T-helper 1 cell treated with Interleukin-12 subunit alpha and Interleukin-12 subunit beta and Interleukin-4 antibody, amounts not matched to agents 30 ng/mL and 1 ng/mL, for 36 hours (primary cell): Measurements from ENCODE around the gene ARHGEF10L. TPM values are rescaled to one million over a fixed set of nuclear protein-coding genes. Genes with fewer than 3 reads are reported as not detected.

Experiments used
- intact Hi-C: fragments of 100-400 bp; cut with micrococcal nuclease; formaldehyde crosslinking; loops from one replicate; pipeline ENCODE4 v1.15.1; 2024
- total RNA-seq: library from RNA; stranded (reverse); gene quantifications from 2 replicates; pipeline ENCODE4 v1.2.3, GENCODE V29; 2022

Gene ARHGEF10L
- total RNA-seq, 1 donor from 2014 or later, result not detected

DNA sequence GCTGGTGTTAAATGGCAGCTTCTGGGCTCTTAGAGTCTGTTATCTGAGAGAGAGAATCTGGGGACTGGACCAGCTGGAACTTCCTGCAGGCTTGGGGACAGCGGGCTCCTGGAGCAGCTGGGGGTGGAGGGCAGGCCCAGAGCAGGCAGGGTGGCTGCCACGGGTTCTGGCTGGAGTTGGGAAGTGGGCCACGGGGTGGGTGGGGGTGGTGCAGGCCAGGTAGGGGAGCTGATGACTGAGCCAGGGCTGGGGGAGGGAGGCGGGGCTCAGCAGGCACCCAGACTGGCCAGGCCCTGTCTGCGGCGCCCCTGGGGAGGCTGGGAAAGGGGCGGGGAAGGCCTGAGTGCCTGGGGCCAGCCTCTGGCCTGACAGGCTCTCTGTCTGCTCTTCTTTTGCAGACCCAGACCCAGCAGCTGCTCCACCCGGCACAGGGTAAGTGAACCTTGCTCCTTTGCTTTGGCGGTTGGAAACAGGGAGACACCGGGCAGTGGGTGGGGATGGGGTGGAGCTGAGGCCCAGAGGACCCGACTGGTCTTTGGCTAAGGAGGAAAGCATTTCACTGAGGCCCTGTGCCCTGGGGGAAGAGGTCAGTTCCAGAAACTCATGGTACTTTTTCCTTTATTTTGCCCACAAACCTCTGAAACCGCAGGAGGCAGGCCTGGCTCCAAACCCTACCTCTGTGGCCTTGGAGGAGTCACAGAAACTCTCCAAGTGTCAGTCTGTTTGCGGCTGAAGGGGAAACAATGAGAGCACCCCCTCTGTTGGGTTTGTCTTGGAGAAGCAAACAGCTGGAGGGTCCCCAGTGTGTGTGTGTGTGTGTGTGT is 48.8 kb downstream of the ARHGEF10L start:
- intact Hi-C loops, result no loop called here

DNA sequence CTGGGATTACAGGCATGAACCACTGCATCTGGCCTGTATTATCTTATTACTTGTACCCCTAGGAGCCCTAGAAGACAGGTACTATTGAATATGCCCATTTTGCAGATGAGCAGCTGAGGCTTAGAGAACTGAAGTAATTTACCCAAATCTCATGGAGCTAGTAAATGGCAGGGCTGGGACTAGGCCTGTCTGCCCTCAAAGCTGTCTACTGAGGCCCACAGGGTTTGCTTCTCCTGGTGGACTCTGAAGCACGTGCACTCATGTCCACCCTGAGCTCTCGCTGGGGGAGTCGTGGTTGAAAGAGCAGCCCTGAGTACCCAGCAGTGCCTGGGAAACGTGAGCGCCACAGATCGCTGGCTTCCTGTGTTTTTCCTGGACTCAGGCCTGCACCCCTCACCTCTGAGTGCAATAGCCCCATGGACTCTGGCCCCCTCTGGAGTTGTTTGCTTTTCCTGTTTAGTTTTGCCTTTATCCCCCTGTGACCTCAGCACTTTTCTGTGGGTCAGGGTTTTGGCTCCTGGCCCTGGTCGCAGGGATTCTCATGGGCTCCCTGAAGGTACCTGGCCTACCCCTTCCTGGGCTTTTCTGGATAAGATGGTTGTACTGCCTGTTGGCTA is 52.4 kb downstream of the ARHGEF10L start:
- intact Hi-C loops, result no loop called here

DNA sequence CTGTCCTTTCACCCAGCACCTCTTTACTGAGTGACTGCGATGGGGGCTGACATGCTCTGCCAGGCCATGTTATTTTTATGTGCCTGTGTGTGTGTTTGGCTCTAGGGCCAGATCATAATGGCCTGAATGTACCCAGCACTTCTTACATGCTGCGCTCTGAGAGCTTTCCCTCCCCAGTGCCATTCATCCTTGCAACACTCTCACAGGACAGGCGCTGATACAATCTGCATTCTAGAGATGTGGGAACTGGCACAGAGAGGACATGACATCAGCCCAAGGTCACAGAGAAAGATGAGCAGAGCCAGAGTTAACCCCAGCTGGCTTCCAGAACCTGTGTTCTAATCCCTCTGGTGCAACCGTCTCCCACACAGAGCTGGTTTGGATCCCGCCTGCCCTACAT is 54.5 kb downstream of the ARHGEF10L start:
- intact Hi-C loops, result no loop called here

- intact Hi-C loops, result no loop called here
Measured at GRCh38 chr1:17594690-17595601, 55.4 kb downstream of the ARHGEF10L start.

DNA sequence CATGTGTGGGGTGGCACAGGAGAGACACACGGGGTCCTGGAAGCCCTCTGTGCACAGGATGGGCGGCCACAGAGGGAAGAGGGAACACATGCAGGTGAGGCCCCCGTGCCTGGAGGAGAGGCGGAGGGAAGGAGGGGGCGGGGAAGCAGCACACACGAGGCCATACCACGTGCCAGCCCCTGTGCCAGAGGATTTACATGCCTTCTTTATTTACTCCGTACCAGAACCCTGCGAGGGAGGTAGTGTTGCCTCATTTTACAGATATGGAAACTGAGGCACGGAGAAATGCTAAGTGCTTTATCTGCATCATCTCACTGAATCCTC is 56.1 kb downstream of the ARHGEF10L start:
- intact Hi-C loops, result no loop called here

DNA sequence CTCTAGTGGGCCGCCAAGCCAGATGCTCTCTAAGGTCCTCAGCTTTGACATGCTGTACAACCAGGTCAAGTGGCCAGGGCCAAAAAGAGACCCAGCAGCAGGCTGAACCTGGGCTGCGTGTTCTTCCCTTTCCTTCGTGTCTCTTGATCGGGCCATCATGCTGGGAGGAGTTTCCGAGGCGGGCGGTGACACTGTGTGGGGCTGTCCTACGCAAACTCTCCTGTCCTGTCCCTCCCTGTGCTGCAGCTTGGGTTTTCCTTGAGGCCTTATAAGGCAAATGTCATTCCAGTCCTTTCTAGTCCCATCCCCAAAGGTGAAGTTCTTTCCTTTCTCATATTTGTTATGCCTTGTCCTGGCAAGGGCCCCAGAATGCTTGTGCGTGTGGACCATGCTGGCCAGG is 56.7 kb downstream of the ARHGEF10L start:
- intact Hi-C loops, result no loop called here

- intact Hi-C loops, result no loop called here
Measured at GRCh38 chr1:17596651-17597509, 57.4 kb downstream of the ARHGEF10L start.

DNA sequence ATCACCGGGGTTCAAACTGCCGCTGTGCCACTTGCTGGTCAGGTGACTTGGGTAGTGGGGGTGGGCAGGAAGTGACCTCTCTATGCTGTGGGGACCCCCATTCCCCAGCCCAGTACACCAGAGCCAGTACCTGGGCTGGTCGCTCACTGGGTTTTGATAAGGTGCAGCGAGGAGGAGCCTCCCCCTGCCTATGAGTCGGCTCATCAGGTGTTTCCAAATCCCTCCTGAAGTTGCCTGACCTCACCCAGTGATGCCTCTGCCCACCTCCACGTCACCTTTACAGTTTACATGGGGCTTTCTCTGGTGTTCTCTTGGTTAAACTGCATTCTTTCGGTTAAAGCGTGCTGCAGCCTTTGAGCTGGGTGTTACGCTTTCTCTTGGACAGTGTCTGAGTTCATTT is 58.2 kb downstream of the ARHGEF10L start:
- intact Hi-C loops, result no loop called here

DNA sequence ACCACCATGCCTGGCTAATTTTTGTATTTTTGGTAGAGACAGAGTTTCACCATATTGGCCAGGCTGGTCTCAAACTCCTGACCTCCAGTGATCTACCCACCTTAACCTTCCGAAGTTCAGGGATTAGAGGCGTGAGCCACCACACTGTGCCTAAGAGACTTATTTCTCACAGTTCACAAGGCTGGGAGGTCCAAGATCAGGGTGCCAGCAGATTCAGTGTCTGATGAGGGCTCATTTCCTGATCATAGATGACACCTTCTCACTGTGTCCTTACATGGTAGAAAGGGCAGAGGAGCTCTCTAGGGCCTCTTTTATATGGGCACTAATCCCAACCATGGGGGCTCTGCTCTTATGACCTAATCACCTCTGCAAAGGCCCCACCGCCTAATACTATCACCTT is 58.8 kb downstream of the ARHGEF10L start:
- intact Hi-C loops, result no loop called here

DNA sequence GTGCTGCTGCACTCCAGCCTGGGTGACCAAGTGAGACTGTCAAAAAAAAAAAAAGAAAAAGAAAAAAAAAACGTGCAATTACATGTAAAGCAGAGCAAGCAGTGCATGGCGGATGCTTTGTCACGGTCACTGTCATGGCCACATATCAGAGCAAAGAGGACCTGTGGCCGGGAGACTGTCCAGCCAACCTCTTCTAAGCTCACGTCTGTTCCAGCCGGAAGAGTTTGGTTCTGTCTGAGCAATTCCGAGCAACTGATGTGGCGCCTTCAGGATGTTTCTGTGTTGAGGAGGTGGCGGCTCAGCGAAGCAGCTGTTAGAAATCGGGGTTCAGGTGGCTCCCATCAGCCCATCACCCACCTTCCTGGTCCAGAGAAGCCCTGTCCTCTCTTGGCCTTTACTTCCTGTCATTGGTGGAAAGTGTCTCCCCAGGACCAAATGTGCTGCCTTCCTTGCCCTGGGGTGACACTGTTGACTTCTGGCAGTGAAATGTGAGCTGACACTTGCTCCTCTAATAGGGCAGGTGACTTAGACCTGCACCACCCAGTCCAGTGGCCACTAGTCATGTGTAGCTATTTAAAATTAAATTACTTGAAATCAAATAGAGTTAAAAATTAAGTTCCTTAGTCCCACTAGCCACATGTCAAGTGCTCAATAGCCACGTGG is 59.9 kb downstream of the ARHGEF10L start:
- intact Hi-C loops, result no loop called here

DNA sequence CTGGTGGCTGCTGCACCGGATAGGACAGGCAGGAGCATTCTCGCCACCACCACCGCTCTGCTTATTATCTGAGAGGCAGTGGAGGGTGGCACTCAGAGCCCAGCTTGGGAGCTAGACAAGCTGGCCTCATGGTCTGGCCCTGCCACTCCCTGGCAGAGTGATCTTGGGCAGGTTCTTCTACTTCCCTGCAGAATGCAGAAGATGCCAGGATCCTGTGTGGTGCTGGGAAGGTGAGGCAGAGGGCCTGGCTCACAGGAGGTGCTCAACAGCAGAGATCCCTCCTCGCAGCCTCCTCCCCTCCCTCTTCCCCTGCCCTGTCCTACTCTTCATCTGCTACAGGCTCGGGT is 60.4 kb downstream of the ARHGEF10L start:
- intact Hi-C loops, result no loop called here

DNA sequence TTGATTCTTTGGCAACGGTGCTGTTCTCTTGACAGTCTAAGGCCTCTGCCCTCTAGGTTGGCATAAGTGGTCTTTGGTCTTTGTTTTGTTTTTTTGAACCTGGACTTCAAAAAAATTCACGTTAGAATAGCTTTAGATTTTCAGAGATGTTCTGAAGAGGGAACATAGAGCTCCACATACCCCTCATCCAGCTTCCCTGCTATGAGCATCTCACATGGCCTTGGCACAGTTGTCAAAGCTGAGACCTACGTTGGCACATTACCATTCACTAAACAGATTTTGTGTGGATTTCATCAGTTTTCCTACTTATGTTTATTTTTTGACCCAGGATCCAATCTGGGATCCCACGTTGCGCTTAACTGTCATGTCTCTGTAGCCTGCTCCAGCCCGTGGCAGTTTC is 60.8 kb downstream of the ARHGEF10L start:
- intact Hi-C loops, result no loop called here

DNA sequence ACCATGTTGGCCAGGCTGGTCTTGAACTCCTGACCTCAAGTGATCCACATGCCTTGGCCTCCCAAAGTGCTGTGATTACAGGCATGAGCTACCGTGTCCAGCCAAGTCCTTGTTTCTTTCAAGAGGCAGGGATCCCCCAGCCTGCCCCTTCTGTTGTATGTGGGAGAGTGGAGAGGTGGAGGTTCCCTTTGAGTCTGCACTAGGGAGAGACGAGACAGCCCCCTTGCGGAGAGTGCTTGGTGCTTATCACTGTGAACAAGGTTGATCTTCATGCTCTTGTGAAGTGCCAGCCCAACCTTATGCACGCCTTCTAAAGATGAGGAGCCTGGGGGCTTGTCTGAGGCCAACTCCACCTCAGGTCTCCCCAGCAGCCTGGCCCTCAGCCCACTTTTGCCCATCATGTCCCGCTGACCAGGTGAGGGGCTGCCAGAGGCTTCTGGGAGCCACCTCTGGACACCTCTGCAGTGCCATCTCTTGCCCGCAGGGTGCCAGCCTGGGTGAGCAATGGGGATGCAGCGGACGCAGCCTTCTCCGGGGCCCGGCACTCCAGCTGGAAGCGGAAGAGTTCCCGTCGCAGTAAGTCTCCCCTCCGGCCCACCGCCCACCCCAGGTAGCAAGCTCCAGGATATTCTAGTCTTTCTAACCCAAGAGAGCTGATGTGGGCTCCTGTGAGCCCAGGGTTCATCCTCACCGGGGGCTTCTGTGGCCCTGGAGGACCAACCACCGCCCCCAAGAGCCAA is 62.3 kb downstream of the ARHGEF10L start:
- intact Hi-C loops, result no loop called here

DNA sequence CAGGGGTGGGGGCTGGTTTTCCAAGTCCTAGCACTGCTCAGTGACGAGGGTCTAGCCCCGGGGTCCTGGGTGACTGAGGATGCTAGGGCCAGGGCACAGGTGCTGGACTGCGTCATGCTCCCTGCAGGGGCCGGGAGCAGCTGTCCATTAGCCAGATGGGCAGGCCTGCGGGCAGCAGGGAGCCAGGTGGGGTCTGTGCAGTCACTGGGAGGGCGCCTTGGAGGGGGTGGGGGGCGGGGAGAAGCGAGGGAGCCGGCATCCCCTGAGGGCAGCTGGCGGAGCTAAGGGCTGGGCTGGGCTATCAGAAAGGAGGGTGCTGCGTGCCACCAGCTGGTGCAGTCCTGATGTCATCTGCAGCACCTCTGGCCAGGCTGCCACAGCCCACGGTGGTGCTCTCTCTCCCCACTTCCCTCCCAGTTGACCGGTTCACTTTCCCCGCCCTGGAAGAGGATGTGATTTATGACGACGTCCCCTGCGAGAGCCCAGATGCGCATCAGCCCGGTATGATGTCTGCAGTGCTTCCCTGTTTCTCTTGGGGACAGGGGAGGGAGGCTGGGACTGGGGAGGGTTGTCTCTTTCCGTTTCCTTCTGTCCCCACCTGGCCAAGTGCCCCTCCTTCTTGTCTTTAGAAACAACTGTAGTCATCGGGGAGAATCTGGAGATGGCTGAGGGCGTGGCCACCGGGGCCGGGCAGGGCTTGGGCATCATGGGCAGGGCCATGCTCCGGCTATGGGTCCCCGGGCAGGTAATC is 63.8 kb downstream of the ARHGEF10L start:
- intact Hi-C loops, result no loop called here

GRCh38 chr1:17605582-17606344 is 66.3 kb downstream of the ARHGEF10L start:
- intact Hi-C loops, result loop anchor here (1.0 to 2.0 kb wide), 3 partner anchors 103 to 187 kb away; no protein-coding TSS in a partner anchor

DNA sequence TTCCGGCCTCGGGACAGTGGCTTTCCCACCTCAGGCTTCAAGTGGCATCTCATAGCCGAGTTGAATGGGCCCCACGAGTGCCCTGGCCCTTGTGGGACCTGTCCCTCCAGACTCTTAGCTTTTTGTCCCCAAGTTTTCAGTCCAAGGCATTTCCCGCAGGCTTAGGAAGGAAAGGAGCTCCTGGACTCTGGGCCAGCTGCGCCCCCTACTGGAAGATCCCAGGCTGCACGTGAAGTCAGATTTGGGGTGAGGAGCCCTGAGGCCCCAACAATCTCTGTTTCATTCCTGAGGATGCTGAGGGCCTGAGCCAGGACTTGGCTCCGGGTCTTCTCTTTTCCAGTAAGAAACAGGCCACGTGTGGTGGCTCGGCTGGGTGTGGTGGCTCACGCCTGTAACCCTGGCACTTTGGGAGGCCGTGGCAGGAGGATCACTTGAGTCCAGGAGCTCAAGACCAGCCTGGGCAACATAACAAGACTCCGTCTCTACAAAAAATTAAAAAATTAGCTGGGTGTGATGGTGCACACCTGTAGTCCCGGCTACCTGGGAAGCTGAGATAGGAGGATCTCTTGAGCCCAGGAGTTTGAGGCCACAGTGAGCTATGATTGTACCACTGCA is 67.4 kb downstream of the ARHGEF10L start:
- intact Hi-C loops, result loop anchor here (1.0 to 2.0 kb wide), 3 partner anchors 105 to 188 kb away; no protein-coding TSS in a partner anchor

GRCh38 chr1:17607644-17608581 is 68.4 kb downstream of the ARHGEF10L start:
- intact Hi-C loops, result loop anchor here (2.0 kb wide), 2 partner anchors 113 to 189 kb away; no protein-coding TSS in a partner anchor
